Psoas muscle (tissue), 8 donors: ENCODE measurements around the gene HLA-DMB. TPM values are rescaled to one million over a fixed set of nuclear protein-coding genes. Genes with fewer than 3 reads are reported as not detected.

Experiments used
- ATAC-seq, 4 donors: fragments of 200-7000 bp; cut with Tn5 transposase; one replicate each; pipeline ENCODE4 v1.9.1; 2020; ENCODE audit warnings: moderate library complexity in 3 of 4, mild to moderate bottlenecking in 2 of 4
- DNase-seq, 2 donors: peaks; one replicate each; pipeline ENCODE4 v3.0.0-alpha.2; 2020
- H3K27ac ChIP-seq: fragments of 200-600 bp; one replicate; pipeline ENCODE4 v1.8.0; 2022
- H3K27me3 ChIP-seq, 3 donors: fragments of 200-600 bp in 1 of 3; one replicate each; pipeline versions ENCODE4 v1.6.1 to v1.8.0; 2013 to 2022; ENCODE audit warnings: low read length in 2 of 3, mild to moderate bottlenecking in 2 of 3, moderate library complexity in 1 of 3; ENCODE audit not compliant: insufficient read depth in 3 of 3
- H3K36me3 ChIP-seq, 2 donors: fragments of 200-600 bp in 1 of 2; one replicate each; pipeline versions ENCODE4 v1.6.1 to v1.8.0; 2013 to 2022; ENCODE audit warnings: low read depth in 1 of 2, mild to moderate bottlenecking in 1 of 2, moderate library complexity in 1 of 2; ENCODE audit not compliant: insufficient read depth in 1 of 2
- H3K4me1 ChIP-seq: fragments of 200-600 bp; one replicate; pipeline ENCODE4 v1.8.0; 2022
- H3K4me3 ChIP-seq: fragments of 200-600 bp; one replicate; pipeline ENCODE4 v1.8.0; 2022; ENCODE audit warnings: mild to moderate bottlenecking
- H3K9me3 ChIP-seq: fragments of 200-600 bp; one replicate; pipeline ENCODE4 v1.8.0; 2022
- WGBS, 3 donors: extraction: QIAGEN DNeasy Blood & Tissue Kit; methylation state at CpG; one replicate each; pipeline versions ENCODE4 v1.1.6 to v1.1.7; 2013; 5-methylcytosine and 5-hydroxymethylcytosine counted together
- intact Hi-C, 2 donors: fragments of 100-400 bp; cut with DNase I; formaldehyde crosslinking; loops; one replicate each; pipeline versions ENCODE4 v1.11.0 to v1.14.2; 2022
- polyA plus RNA-seq, 3 donors: library from polyadenylated mRNA; stranded (reverse); fragments of 200-250 nt; gene quantifications; one replicate each; pipeline ENCODE4 v1.2.3, GENCODE V29; 2013
- total RNA-seq, 4 donors: library from RNA; stranded (reverse); fragmentation: NEBNext Ultra II Directional in 2 of 4; extraction: Animal tissue kit (Norgen Biotek cat#: 25700) in 2 of 4; gene quantifications; one replicate each; pipeline versions ENCODE4 v1.2.1 to v1.2.4, GENCODE V29; 2021 to 2023
- TF ChIP-seq, protein P1 (sequence below): fragments of 200-600 bp; IDR thresholded peaks from one replicate; pipeline ENCODE4 v1.8.0; 2022; ENCODE audit warnings: antibody characterized with exemption
- donor health status: healthy with polysubstance abuse.
- donor health status: DM: no; HTN: no; CAD: no; lungs with moderate emphysema.
- donor health status: Bipolar disorder and iron deficiency.
- donor health status: healthy.
- donor health status: DM: yes; HTN: yes; CAD: no.
- donor health status: DM: no; HTN: no; CAD: no.
- donor health status: DM: no; HTN: no; CAD: no.
- donor health status: DM: yes; HTN: yes; CAD: no.

Gene HLA-DMB
- total and polyA plus RNA-seq, 7 donors = 1.4 to 7.6 (median 2.9) TPM

DNA sequence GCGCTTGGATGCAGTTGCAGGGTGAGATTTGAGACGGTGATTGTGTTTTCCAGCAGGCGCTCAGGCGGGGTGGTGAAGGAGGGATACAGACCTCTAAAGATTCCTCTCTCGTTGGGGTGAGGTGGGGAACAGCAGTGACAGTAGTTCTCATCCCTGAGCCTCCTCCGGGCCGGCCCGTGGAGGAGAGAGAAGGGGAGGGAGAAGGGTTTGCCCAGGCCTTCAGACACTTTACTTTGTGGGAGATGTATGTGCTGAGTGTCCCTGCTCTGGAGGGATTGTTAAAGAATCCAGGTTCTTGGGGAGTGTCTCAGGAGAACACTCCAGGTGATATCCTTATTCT lies 45.9 kb downstream of the HLA-DMB start:
- WGBS, 3 donors = 1 to 2% (median 2%) methylated on average over 8 of the region's 8 CpGs
- DNase-seq (peak in 1 of 2 donors; percentile 41), ATAC-seq (peak; percentile 9 to 44 (median 22))
- no peaks in the 10 kb centered on the region for H3K9me3 ChIP-seq
- H3K27ac ChIP-seq = peak overlapping the region; percentile 68
- peak overlapping the region; percentile 72 for H3K4me3 ChIP-seq
- TF ChIP-seq, protein P1, sequence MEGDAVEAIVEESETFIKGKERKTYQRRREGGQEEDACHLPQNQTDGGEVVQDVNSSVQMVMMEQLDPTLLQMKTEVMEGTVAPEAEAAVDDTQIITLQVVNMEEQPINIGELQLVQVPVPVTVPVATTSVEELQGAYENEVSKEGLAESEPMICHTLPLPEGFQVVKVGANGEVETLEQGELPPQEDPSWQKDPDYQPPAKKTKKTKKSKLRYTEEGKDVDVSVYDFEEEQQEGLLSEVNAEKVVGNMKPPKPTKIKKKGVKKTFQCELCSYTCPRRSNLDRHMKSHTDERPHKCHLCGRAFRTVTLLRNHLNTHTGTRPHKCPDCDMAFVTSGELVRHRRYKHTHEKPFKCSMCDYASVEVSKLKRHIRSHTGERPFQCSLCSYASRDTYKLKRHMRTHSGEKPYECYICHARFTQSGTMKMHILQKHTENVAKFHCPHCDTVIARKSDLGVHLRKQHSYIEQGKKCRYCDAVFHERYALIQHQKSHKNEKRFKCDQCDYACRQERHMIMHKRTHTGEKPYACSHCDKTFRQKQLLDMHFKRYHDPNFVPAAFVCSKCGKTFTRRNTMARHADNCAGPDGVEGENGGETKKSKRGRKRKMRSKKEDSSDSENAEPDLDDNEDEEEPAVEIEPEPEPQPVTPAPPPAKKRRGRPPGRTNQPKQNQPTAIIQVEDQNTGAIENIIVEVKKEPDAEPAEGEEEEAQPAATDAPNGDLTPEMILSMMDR = no peak
- no peaks in the 10 kb centered on the region for H3K4me1 ChIP-seq
- intact Hi-C loops = no loop called here
- no peaks in the 10 kb centered on the region for H3K36me3 ChIP-seq
- H3K27me3 ChIP-seq = no peaks in the 10 kb centered on the region

DNA sequence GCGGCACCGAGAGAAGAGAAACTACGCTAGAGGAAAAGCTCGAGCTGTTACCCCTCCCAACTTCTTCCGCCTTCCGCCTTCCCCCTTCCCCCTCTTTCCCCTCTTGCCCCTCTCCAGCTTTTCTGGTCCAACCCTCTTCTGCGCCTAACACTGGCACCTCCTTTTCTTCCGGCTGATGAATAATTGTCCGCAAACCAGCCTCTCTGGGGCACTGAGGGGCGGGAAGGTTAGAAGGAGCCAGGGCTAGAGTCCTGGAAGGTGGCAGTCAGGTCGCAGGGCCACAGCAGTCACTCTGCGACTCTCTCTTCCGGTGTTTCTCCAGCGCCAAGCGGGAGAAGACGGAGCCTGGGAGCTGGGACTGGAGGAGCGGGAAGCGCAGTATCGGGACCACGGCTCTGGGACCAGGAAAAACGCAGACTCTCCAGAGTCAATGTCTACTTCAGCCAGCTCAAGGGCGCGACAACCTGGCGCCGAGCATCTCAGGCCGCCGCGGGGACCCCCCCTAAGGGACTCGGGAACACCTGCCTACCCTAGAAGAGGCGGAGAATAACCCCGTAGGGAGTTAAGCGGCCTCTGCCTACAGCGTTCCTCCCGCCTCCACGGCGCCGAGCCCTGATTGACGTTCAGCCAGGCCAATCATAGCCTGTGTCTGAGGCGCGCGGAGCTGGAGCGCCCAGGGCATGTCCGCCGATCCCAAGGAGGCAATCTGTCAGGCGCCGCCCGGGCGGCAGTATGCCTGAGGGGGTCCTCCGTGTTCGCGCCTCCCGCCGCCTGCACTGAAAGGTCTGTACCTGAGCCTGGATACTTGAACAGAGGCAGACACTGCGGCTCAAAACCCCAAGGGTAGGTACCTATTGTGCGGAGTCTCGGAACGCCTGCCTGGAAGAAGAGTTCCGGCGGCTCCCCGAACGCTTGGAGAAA lies 46.5 kb downstream of the HLA-DMB start:
- 0% methylated on average over 58 to 61 of the region's 61 CpGs for WGBS, 3 donors
- Histone ChIP-seq H3K4me3 (peak overlapping the region; percentile 72), H3K27me3 (no peaks in the 10 kb centered on the region), H3K27ac (peak overlapping the region; percentile 68), H3K9me3 (no peaks in the 10 kb centered on the region), H3K36me3 (no peaks in the 10 kb centered on the region), H3K4me1 (no peaks in the 10 kb centered on the region)
- ATAC-seq (peak; percentile 100), DNase-seq (peak; percentile 92 to 95)
- TF ChIP-seq, protein P1 = no peak
- intact Hi-C loops = loop anchor here in 1 of 2 donors (5.0 kb wide), 1 partner anchor 48 kb away; the partner anchor contains the start of gene HLA-DMB

DNA sequence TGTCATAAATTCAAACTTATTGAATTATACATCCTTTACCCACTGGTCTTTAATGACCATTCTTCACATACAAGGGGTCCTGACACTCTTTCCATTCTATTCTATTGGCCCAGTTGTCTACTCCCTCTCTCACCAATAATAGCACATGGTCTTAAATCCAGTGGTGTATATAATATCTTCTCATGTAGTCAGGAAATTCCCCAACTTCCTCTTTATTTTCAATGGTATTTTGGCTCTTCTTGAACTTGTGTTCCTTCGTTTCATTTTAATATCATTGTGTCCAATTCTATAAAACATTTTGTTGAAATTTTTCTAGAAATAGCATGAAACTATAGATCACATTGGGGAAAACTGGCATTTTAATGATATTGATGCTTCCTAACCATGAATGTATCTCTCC lies 50.0 kb downstream of the HLA-DMB start:
- ATAC-seq = no peak
- DNase-seq = no peak
- TF ChIP-seq, protein P1 = no peak
- intact Hi-C loops = loop anchor here in 1 of 2 donors (5.0 kb wide), 1 partner anchor 51 kb away; the partner anchor contains the start of gene HLA-DMB
- Histone ChIP-seq H3K4me1 (no peaks in the 10 kb centered on the region), H3K4me3 (no peak overlapping the region), H3K36me3 (no peaks in the 10 kb centered on the region), H3K27me3 (no peaks in the 10 kb centered on the region), H3K9me3 (no peaks in the 10 kb centered on the region), H3K27ac (no peak overlapping the region)
- 35 to 39% (median 39%) methylated on average over 1 of the region's 1 CpG for WGBS, 3 donors

DNA sequence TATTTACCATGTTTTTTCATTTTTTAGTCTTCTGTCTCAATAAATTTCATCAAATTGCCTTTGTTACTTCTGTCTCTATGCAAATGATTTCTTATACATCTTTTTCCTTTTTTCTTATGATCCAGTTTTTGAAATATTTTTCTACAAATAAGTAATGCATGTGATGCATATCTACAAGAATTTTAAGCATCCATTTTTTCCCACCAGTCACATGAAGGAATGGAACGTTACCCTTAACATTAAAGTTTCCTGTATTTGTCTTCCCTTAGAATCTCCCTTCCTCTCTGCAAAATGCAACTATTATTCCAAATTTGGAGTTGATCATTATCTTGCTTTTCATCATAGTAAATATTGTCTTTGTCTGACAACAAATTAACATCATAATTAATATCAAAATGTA lies 51.3 kb downstream of the HLA-DMB start:
- ATAC-seq = no peak
- 72 to 83% (median 78%) methylated on average over 1 of the region's 1 CpG for WGBS, 3 donors
- Histone ChIP-seq H3K9me3 (no peaks in the 10 kb centered on the region), H3K27ac (no peak overlapping the region), H3K36me3 (no peaks in the 10 kb centered on the region), H3K27me3 (no peaks in the 10 kb centered on the region), H3K4me1 (no peaks in the 10 kb centered on the region), H3K4me3 (no peak overlapping the region)
- TF ChIP-seq, protein P1 = no peak
- no peak for DNase-seq
- intact Hi-C loops = loop anchor here (5.0 kb wide), 3 partner anchors 43 to 63 kb away; partner anchors contain the start of gene HLA-DMA (in 1 of the 2)
